HL-60 (cell line): Measurements from ENCODE around the gene TNIK.
"Not testable (repeated sequence)": the region's sequence is repeated elsewhere in the genome, so short reads cannot be mapped to it uniquely, and the experiment has no call there.

Experiments used
- DNase-seq, 2 experiments: peaks; one replicate each; pipeline ENCODE4 v3.0.0-alpha.2; 2010 to 2020; ENCODE audit warnings: low read depth in 1 of 2, low spot score in 1 of 2
- H3K27ac ChIP-seq: fragments of 250-450 bp; sonication (Bioruptor Pico); replicated peaks from 2 replicates; pipeline ENCODE4 v1.5.1; 2020; ENCODE audit warnings: mild to moderate bottlenecking, moderate library complexity
- H3K27me3 ChIP-seq: fragments of 250-450 bp; sonication (Bioruptor Pico); 2 replicates; pipeline ENCODE4 v1.5.1; 2021; ENCODE audit warnings: mild to moderate bottlenecking, moderate library complexity; ENCODE audit not compliant: insufficient read depth, poor library complexity, severe bottlenecking
- H3K4me3 ChIP-seq: replicated peaks from 2 replicates; pipeline ENCODE4 v1.5.1; 2011; ENCODE audit warnings: mild to moderate bottlenecking, control low read depth, low read length; ENCODE audit not compliant: insufficient read depth
- GABPA ChIP-seq: IDR thresholded peaks from 2 replicates; pipeline ENCODE4 v1.6.1; 2012; ENCODE audit warnings: low read depth
- POLR2AphosphoS5 ChIP-seq: IDR thresholded peaks from 2 replicates; pipeline ENCODE4 v1.6.1; 2012; ENCODE audit warnings: low read depth
- SPI1 ChIP-seq: IDR thresholded peaks from 2 replicates; pipeline ENCODE4 v1.6.1; 2012; ENCODE audit warnings: low read depth, mild to moderate bottlenecking, borderline replicate concordance
- TF ChIP-seq, protein P1 (sequence below): IDR thresholded peaks from 2 replicates; pipeline ENCODE4 v1.6.1; 2012; ENCODE audit warnings: low read depth; ENCODE audit not compliant: insufficient replicate concordance
- TF ChIP-seq, protein P2 (sequence below): IDR thresholded peaks from one replicate; pipeline ENCODE4 v1.5.1; 2011; ENCODE audit warnings: low read length, control low read depth, inconsistent platforms; ENCODE audit not compliant: insufficient read depth

The TNIK gene

DNA sequence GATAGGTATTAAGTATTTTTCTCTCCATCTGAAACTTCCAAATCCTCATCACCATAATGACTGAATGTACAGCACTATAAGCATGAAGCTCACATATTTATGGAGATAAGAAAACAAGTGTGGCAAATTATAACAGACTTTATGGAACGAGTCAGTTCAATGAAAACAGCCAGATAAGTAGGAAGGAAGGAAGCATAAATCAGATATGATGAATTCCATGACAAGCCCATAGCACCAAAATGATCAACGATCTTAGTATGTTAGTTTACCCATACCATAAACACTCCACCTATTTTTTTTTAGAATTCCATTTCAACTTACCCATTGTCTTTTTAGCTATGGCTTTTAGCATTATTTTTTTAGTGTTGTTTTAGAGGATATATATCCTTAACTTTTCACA, 169.5 kb downstream of the TNIK start:
- DNase-seq: no peak
- TF ChIP-seq, protein P1, sequence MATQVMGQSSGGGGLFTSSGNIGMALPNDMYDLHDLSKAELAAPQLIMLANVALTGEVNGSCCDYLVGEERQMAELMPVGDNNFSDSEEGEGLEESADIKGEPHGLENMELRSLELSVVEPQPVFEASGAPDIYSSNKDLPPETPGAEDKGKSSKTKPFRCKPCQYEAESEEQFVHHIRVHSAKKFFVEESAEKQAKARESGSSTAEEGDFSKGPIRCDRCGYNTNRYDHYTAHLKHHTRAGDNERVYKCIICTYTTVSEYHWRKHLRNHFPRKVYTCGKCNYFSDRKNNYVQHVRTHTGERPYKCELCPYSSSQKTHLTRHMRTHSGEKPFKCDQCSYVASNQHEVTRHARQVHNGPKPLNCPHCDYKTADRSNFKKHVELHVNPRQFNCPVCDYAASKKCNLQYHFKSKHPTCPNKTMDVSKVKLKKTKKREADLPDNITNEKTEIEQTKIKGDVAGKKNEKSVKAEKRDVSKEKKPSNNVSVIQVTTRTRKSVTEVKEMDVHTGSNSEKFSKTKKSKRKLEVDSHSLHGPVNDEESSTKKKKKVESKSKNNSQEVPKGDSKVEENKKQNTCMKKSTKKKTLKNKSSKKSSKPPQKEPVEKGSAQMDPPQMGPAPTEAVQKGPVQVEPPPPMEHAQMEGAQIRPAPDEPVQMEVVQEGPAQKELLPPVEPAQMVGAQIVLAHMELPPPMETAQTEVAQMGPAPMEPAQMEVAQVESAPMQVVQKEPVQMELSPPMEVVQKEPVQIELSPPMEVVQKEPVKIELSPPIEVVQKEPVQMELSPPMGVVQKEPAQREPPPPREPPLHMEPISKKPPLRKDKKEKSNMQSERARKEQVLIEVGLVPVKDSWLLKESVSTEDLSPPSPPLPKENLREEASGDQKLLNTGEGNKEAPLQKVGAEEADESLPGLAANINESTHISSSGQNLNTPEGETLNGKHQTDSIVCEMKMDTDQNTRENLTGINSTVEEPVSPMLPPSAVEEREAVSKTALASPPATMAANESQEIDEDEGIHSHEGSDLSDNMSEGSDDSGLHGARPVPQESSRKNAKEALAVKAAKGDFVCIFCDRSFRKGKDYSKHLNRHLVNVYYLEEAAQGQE: no peak
- TF ChIP-seq, protein P2, sequence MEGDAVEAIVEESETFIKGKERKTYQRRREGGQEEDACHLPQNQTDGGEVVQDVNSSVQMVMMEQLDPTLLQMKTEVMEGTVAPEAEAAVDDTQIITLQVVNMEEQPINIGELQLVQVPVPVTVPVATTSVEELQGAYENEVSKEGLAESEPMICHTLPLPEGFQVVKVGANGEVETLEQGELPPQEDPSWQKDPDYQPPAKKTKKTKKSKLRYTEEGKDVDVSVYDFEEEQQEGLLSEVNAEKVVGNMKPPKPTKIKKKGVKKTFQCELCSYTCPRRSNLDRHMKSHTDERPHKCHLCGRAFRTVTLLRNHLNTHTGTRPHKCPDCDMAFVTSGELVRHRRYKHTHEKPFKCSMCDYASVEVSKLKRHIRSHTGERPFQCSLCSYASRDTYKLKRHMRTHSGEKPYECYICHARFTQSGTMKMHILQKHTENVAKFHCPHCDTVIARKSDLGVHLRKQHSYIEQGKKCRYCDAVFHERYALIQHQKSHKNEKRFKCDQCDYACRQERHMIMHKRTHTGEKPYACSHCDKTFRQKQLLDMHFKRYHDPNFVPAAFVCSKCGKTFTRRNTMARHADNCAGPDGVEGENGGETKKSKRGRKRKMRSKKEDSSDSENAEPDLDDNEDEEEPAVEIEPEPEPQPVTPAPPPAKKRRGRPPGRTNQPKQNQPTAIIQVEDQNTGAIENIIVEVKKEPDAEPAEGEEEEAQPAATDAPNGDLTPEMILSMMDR: no peak
- TF ChIP-seq GABPA: no peak
- TF ChIP-seq SPI1: no peak
- no peak for TF ChIP-seq POLR2AphosphoS5
- no peak overlapping the region for H3K27ac ChIP-seq
- no peak overlapping the region for H3K4me3 ChIP-seq
- H3K27me3 ChIP-seq: peaks cover 2% of the 10 kb centered on the region

DNA sequence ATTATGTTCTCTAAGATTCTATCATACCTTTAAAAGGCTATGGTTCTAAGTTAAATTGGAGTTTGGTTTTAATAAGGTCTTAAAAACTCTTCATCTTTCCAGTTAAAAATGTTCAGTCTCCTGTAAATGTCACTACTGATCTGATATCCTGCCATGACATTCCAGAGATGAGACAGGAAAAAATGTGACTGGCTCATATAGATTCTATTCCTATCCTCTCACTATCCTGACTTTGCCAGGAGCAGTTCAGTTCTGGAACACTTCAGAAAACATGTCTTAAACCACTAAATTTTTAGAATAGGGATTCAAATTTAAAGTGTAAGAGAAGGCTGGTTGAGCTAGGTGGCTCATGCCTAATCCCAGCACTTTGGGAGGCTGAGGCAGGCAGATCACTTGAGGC, 170.9 kb downstream of the TNIK start:
- Histone ChIP-seq H3K27me3 (no peaks in the 10 kb centered on the region), H3K4me3 (no peak overlapping the region), H3K27ac (no peak overlapping the region)
- DNase-seq: no peak
- no peak for TF ChIP-seq POLR2AphosphoS5

DNA sequence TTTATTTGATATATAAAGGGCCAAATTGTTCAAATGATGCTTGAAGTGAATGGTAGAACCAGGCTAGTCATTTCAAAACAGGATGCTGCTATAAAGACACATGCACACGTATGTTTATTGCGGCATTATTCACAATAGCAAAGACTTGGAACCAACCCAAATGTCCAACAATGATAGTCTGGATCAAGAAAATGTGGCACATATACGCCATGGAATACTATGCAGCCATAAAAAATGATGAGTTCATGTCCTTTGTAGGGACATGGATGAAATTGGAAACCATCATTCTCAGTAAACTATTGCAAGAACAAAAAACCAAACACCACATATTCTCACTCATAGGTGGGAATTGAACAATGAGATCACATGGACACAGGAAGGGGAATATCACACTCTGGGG, 172.4 kb downstream of the TNIK start:
- not testable (repeated sequence) for H3K27ac ChIP-seq, H3K27me3 ChIP-seq, H3K4me3 ChIP-seq, DNase-seq

DNA sequence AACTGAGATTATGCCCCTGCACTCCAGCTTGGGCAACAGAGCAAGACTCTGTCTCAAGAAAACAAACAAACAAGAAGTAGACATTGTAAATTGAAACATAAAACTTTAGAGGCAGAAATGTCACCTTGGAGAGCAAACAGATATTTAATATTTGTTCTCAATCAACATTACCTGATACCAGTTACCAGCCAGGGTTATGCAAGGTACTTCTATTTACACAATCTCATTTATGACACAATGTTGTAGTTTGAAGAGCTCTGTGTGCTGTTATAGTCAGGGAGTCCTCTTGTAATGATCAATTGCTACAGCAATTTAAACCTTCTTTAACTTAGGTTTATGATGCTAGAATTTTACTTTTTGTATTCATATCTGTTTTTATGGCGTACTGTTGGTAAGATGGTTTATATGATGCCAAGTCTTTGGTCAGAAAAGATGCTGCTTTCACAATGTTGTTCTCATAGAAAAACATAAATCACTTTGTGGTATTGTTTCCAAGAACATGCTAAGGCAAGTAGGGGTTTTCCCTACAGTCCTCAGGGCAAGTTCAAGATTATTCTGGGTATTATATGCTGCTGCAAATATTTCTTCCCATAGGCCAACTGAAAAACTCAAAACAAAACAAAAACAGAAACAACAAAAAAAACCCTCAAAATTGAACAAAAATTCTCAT, 173.5 kb downstream of the TNIK start:
- H3K27ac ChIP-seq: no peak overlapping the region
- no peak for DNase-seq
- TF ChIP-seq, protein P1: no peak
- TF ChIP-seq GABPA: no peak
- TF ChIP-seq, protein P2: no peak
- no peak for TF ChIP-seq SPI1
- TF ChIP-seq POLR2AphosphoS5: no peak
- H3K27me3 ChIP-seq: no peaks in the 10 kb centered on the region
- no peak overlapping the region for H3K4me3 ChIP-seq

DNA sequence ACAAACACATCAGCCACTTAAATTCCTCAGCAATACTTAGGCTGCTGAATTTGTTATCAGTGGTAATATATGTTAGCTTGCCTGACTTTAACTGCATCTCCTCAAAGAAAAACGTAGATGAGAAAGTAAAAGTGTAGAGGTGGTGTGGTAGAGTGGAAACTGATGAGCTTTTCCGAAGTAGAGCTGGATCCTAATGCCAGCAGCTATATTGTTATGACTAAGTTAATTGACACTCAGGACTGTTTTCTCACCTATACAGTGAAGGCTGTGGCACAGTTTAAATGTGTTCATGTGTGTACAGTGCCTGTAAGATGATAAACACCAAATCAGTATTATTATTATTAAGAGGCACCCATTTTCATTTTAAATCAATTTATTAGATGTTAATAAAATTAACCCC, 174.9 kb downstream of the TNIK start:
- DNase-seq: no peak
- Histone ChIP-seq H3K27ac (no peak overlapping the region), H3K4me3 (no peak overlapping the region), H3K27me3 (no peaks in the 10 kb centered on the region)
- TF ChIP-seq, protein P1: no peak
- TF ChIP-seq GABPA: no peak
- TF ChIP-seq SPI1: no peak
- TF ChIP-seq, protein P2: no peak
- TF ChIP-seq POLR2AphosphoS5: no peak
